ENCODE measurements around the gene CIPC. TPM values are rescaled to one million over a fixed set of nuclear protein-coding genes. Genes with fewer than 3 reads are reported as not detected.

Gene CIPC
- total RNA-seq, 2 experiments from 2014 or later, result 11.4 to 11.7 TPM

DNA sequence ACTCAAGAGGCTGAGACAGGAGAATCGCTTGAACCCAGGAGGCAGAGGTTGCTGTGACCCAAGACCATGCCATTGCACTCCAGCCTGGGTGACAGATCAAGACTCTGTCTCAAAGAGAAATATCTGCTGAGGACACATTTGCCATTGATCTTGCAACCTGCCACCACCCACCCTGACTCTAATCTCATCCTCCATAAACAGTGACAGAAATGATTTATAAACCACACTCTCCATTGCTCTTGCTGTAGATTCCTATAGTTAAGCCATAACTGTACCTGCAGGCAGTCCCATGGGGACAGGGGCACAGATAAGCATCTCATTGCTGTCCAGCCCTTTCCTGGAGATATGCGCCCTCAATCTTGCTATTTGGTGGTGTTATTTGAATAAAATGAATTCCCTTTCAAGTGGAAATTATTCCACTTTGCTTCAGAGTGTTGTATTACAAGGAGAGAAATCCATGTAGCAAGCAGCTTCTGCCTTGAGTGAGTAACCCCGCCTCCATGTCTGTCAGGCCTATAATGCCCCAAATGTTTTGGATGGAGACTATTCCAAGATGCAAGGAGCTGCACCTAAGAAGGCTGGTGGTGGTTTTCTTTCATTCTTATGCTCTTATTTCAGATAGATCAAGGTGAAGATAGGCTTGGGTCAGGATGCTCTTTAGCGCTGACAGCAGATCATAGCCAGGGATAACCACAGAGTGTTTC lies 46.5 kb downstream of the CIPC start:
- H3K36me3 Mint-ChIP-seq (ENCODE audit: low read depth), result no peaks in the 10 kb centered on the region
- no peaks in the 10 kb centered on the region for H3K9me3 Mint-ChIP-seq (ENCODE audit: insufficient read depth)
- peaks cover 10% of the 10 kb centered on the region for H3K4me1 Mint-ChIP-seq (ENCODE audit: low read depth)
- peaks cover 63% of the 10 kb centered on the region for H3K27me3 Mint-ChIP-seq (ENCODE audit: low read depth)
- H3K4me3 Mint-ChIP-seq, result no peak overlapping the region
- no peak for DNase-seq
- ChIA-PET POLR2A (no interaction called here), CTCF (interaction anchor here (1.7 kb wide), 1 partner anchor 68 kb away, joined by 5 read pairs; no protein-coding TSS in a partner anchor)
- H3K27ac Mint-ChIP-seq, result no peak overlapping the region
- ATAC-seq, result no peak

DNA sequence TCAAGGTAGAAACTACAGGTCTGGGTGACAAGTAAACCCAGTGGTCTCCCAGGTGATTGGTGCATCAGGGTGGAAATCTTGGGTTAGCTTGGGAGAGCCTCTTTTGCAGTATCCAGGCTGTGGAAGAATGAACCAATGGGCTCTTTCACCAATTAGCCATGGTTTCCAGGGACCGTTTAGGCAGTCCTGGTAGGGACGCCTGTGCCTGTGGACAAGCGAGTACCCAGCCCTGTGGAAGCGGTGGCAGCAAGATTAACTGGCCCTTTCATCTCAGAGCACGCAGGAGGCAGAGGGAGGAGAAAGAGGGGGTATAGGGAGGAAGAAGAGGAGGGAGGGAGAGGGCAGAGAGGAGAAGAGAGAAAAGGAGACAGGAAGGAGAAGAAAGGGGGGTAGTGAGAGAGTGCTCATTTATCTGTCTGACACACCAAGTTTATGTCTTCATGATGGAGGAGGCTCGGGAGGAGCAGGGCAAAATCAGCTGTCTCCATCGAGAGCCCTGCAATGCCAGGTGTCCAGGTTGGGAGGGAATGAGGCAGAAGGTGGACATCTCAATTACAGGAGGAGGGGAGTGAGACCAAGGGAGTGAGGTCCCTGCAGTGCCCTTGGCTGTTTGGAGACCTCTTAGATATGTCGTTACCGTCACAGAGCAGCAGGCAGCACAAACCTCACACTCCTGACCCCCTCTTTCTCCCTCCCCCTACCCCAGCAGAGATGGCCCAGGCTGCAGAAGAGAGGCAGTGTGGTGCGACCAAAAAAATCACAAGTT lies 48.1 kb downstream of the CIPC start:
- no peak for ATAC-seq
- CTCF ChIA-PET, result interaction anchor here (0.9 to 1.5 kb wide), 2 partner anchors 12 to 170 kb away, joined by 3 to 5 read pairs; no protein-coding TSS in a partner anchor

DNA sequence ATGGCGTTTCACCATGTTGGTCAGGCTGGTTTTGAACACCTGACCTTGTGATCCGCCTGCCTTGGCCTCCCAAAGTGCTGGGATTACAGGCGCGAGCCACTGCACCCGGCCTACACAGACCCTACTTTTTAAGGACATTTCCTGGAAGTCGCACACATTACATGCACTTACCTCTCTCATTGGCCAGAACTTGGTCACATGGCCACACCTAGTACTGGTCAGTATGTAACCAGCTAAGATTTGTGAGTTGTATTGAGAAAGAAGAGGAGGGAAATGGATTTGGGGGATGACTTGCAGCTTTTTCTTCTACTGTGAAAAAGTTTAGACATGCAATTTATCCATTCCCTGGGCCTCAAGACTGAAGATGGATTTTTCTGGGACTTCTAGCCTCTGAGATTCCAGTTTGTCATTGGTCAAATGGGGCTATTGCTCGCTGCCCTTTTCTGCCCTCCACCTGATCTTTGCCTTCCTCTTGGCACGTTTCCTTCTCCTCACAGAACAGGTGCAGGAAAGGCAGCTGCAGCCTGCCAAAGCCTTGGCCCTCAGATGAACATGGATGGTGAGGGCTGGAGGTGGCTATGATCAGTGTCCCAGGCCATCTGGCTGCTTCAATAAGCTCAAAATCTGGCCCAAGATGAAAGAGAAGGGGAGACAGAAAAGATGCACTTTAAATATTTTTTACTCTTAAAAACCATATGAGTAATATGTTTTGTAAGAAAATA lies 50.6 kb downstream of the CIPC start:
- Mint-ChIP-seq H3K4me3 (no peak overlapping the region), H3K4me1 (ENCODE audit: low read depth) (no peaks in the 10 kb centered on the region), H3K27ac (no peak overlapping the region), H3K27me3 (ENCODE audit: low read depth) (peaks cover 42% of the 10 kb centered on the region), H3K9me3 (ENCODE audit: insufficient read depth) (no peaks in the 10 kb centered on the region), H3K36me3 (ENCODE audit: low read depth) (no peaks in the 10 kb centered on the region)
- ChIA-PET CTCF (interaction anchor here (1.0 to 8.4 kb wide), 7 partner anchors 9 to 276 kb away, joined by 3 to 108 read pairs (median 6); no protein-coding TSS in a partner anchor), POLR2A (no interaction called here)
- ATAC-seq (no peak), DNase-seq (no peak)

More for the DNA sequence above, 48.1 kb downstream of the CIPC start:
- POLR2A ChIA-PET, result no interaction called here
- Mint-ChIP-seq H3K27ac (no peak overlapping the region), H3K27me3 (ENCODE audit: low read depth) (peaks cover 52% of the 10 kb centered on the region), H3K36me3 (ENCODE audit: low read depth) (no peaks in the 10 kb centered on the region), H3K4me3 (no peak overlapping the region), H3K4me1 (ENCODE audit: low read depth) (peaks cover 4% of the 10 kb centered on the region), H3K9me3 (ENCODE audit: insufficient read depth) (no peaks in the 10 kb centered on the region)
- DNase-seq, result no peak

DNA sequence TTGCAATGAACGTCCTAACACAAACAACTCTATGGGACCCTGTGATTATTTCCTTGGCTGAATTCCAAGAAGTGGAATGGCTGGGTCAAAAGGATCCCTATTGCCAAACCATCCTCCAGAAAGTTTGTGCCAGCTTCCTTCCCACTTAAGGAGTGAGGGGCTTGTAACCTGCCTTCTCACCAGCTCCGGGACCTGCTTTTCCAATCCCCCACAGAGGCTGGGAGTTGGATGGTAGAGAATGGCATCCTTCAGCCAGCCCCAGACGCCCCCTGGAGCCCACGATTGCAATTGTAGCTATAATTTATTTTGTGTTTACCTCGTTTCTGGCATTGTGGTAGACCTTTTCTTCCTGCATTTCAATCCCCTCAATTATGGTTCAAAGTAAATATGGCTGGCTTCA lies 53.2 kb downstream of the CIPC start:
- ChIA-PET CTCF (interaction anchor here (0.7 to 8.4 kb wide), 26 partner anchors 8 to 441 kb away, joined by 3 to 108 read pairs (median 5); partner anchors contain the start of genes GSTZ1, POMT2, VIPAS39 and ZDHHC22), POLR2A (no interaction called here)
- ATAC-seq (no peak), DNase-seq (no peak)
- H3K4me3 Mint-ChIP-seq, result no peak overlapping the region
- H3K27me3 Mint-ChIP-seq (ENCODE audit: low read depth), result peaks cover 32% of the 10 kb centered on the region
- H3K27ac Mint-ChIP-seq, result no peak overlapping the region
- H3K9me3 Mint-ChIP-seq (ENCODE audit: insufficient read depth), result no peaks in the 10 kb centered on the region
- H3K36me3 Mint-ChIP-seq (ENCODE audit: low read depth), result no peaks in the 10 kb centered on the region
- no peaks in the 10 kb centered on the region for H3K4me1 Mint-ChIP-seq (ENCODE audit: low read depth)

DNA sequence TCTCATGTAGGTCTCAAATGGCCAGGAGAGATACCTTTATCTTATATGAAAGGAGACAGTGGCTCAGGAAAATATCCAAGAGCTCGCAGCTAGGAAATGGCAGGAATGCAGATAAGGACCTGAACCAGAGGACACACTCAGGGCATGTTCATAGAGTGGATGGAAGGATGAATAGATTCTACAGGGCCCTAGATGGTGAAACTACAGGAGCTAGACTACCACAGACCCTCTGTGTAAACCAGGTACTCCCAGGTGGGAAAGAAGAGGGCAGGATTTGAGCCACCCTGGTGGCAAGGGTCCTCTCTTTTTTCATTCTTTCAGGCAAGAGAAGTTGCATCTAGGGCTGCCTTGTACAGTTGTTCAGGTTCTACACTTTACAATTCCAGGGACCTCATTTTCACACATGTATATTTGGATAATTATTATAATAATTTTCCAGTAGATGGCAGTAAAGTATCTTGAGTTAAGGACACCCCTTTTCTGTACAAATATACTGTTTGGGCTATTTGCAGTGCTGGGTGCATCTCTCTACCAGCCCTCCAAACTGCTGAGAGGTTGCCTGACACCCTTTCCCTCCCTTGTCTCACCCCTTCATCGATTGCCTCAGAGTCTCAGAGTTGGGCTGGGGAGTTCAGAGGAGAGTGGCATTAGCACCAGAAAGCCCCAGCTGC lies 54.0 kb downstream of the CIPC start:
- ChIA-PET CTCF (interaction anchor here (0.7 to 8.4 kb wide), 27 partner anchors 9 to 442 kb away, joined by 3 to 108 read pairs (median 5); partner anchors contain the start of genes GSTZ1, POMT2, VIPAS39 and ZDHHC22), POLR2A (interaction anchor here (0.6 kb wide), 1 partner anchor 170 kb away, joined by 3 read pairs; no protein-coding TSS in a partner anchor)
- Mint-ChIP-seq H3K9me3 (ENCODE audit: insufficient read depth) (no peaks in the 10 kb centered on the region), H3K27ac (no peak overlapping the region), H3K4me3 (no peak overlapping the region), H3K36me3 (ENCODE audit: low read depth) (no peaks in the 10 kb centered on the region), H3K4me1 (ENCODE audit: low read depth) (no peaks in the 10 kb centered on the region), H3K27me3 (ENCODE audit: low read depth) (peaks cover 26% of the 10 kb centered on the region)
- DNase-seq, result no peak
- ATAC-seq, result peak; percentile 63

DNA sequence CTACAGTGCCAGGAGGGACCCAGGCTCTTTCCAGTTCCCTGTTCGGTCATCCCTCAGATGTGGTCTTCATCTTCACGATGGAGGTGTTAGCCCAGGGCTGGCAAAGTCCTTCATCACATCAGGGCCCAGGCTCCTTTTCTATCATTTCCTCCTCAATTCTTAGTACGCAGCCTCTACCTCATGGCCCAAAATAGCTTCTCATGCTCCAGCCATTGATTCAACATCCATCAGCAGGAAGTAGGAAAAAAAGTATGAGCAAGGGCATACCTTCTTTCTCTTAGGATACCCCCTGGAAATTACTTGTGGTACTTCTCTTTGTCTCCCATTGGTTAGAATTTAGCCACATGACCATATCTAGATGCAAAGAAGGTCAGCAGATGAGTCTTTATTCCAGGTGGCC lies 55.7 kb downstream of the CIPC start:
- Mint-ChIP-seq H3K4me1 (ENCODE audit: low read depth) (no peaks in the 10 kb centered on the region), H3K9me3 (ENCODE audit: insufficient read depth) (no peaks in the 10 kb centered on the region), H3K36me3 (ENCODE audit: low read depth) (no peaks in the 10 kb centered on the region), H3K27ac (no peak overlapping the region), H3K4me3 (no peak overlapping the region), H3K27me3 (ENCODE audit: low read depth) (peaks cover 34% of the 10 kb centered on the region)
- POLR2A ChIA-PET, result no interaction called here
- no peak for ATAC-seq
- CTCF ChIA-PET, result interaction anchor here (1.2 to 8.4 kb wide), 5 partner anchors 11 to 162 kb away, joined by 3 to 108 read pairs (median 16); no protein-coding TSS in a partner anchor
- DNase-seq, result no peak

DNA sequence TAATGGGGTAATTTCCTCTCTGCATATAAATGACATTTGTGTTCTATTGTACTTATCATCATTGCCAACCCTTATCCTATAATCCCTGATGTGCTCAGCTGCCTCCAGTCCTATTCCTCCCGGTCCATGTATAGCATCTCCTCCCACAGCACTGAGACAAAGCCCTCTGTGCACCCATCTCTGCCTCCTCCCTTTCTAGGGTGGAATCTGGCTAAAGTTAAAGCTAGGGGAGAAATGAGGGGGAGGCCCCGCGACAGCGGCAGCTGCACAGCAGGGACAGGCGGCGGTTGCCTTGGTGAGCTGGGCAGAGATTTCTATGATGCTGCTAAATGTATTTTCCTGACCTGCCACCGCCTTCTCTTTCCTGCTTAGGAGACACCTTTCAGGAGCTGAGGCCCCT lies 56.4 kb downstream of the CIPC start:
- H3K27me3 Mint-ChIP-seq (ENCODE audit: low read depth), result peaks cover 37% of the 10 kb centered on the region
- CTCF ChIA-PET, result interaction anchor here (2.2 to 8.4 kb wide), 3 partner anchors 58 to 161 kb away, joined by 8 to 108 read pairs (median 40); no protein-coding TSS in a partner anchor
- H3K4me3 Mint-ChIP-seq, result no peak overlapping the region
- POLR2A ChIA-PET, result no interaction called here
- ATAC-seq, result no peak
- H3K27ac Mint-ChIP-seq, result no peak overlapping the region
- H3K4me1 Mint-ChIP-seq (ENCODE audit: low read depth), result no peaks in the 10 kb centered on the region
- no peaks in the 10 kb centered on the region for H3K36me3 Mint-ChIP-seq (ENCODE audit: low read depth)
- no peak for DNase-seq
- no peaks in the 10 kb centered on the region for H3K9me3 Mint-ChIP-seq (ENCODE audit: insufficient read depth)

DNA sequence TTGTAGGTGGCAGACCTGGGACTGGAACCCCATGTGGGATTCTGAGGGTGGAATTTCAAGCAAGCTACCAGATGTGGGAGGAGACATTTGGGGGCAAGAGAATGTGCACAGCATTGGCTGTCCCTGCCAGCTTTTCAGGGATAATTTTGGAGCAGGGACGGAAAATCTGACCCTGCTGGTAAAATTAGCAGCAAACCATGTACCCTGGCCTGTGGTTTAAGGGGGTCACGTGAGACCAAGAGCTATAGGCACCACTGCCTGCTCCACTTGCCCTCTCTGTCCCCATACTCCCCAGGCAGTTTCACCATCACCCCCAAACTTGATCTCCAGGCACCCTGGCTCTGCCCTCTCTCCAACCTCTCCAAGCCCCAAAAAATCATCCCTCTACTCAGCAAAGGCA lies 57.0 kb downstream of the CIPC start:
- ATAC-seq (no peak), DNase-seq (no peak)
- ChIA-PET CTCF (interaction anchor here (2.2 to 8.4 kb wide), 2 partner anchors 146 to 161 kb away, joined by 8 to 108 read pairs; no protein-coding TSS in a partner anchor), POLR2A (no interaction called here)
- Mint-ChIP-seq H3K27me3 (ENCODE audit: low read depth) (peaks cover 37% of the 10 kb centered on the region), H3K27ac (no peak overlapping the region), H3K9me3 (ENCODE audit: insufficient read depth) (no peaks in the 10 kb centered on the region), H3K4me3 (no peak overlapping the region), H3K36me3 (ENCODE audit: low read depth) (no peaks in the 10 kb centered on the region), H3K4me1 (ENCODE audit: low read depth) (no peaks in the 10 kb centered on the region)

DNA sequence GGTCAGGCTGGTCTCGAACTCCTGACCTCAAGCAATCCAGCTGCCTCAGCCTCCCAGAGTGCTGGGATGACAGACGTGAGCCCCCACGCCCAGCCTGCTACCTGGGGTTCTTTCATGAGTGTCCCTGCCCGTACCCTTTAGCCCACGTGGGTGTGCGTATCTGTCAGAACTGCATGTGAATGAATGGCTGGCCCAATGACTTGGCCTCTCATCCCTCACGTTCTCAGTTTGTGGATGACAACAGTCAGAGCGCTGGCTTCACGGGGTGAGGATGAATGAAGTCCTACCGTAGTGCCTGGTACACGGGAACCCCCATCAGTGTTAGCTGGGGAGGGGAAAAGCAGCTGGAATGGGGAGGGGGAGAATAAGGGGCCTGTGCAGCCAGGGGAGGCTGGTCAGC lies 59.7 kb downstream of the CIPC start:
- H3K27ac Mint-ChIP-seq, result no peak overlapping the region
- no peak for DNase-seq
- no peak for ATAC-seq
- H3K4me1 Mint-ChIP-seq (ENCODE audit: low read depth), result no peaks in the 10 kb centered on the region
- H3K9me3 Mint-ChIP-seq (ENCODE audit: insufficient read depth), result no peaks in the 10 kb centered on the region
- no peaks in the 10 kb centered on the region for H3K36me3 Mint-ChIP-seq (ENCODE audit: low read depth)
- H3K27me3 Mint-ChIP-seq (ENCODE audit: low read depth), result peaks cover 35% of the 10 kb centered on the region
- ChIA-PET CTCF (interaction anchor here (0.6 to 1.2 kb wide), 3 partner anchors 18 to 543 kb away, joined by 3 to 4 read pairs (median 3); no protein-coding TSS in a partner anchor), POLR2A (no interaction called here)
- H3K4me3 Mint-ChIP-seq, result no peak overlapping the region

DNA sequence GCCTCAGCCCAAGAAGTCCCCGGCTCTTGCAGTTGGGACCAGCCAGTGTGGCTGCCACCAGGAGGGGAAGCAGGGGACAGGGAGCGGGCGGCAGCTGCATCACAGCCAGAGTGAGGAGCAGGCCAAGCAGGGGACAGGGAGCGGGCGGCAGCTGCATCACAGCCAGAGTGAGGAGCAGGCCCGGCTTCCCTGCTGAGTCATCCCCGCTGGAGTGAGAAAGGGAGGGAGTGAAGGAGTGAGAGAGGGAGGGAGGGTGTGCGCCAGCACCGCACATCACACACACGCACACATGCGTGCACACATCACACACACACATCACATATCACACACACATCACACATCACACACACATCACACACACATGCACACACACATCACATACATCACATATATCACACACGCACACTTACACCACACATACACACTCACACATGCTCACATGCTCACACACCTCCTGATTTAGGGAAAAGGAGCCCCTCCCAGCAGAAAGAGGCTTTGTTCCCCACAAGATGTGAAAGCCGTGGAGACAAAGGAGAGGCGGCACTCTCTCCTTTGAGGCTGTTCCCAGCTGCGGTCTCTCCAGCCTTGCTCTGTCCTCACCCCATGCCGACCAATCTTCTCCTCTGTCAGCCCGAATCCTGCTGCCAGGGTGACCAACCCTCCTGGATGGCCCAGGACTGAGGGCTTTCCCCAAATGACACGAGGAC lies 60.3 kb downstream of the CIPC start:
- H3K36me3 Mint-ChIP-seq (ENCODE audit: low read depth), result no peaks in the 10 kb centered on the region
- CTCF ChIA-PET, result interaction anchor here (0.6 kb wide), 1 partner anchor 544 kb away, joined by 3 read pairs; no protein-coding TSS in a partner anchor
- no peaks in the 10 kb centered on the region for H3K4me1 Mint-ChIP-seq (ENCODE audit: low read depth)
- DNase-seq (no peak), ATAC-seq (no peak)
- no peak overlapping the region for H3K27ac Mint-ChIP-seq
- H3K4me3 Mint-ChIP-seq, result no peak overlapping the region
- H3K27me3 Mint-ChIP-seq (ENCODE audit: low read depth), result peaks cover 33% of the 10 kb centered on the region
- POLR2A ChIA-PET, result no interaction called here
- no peaks in the 10 kb centered on the region for H3K9me3 Mint-ChIP-seq (ENCODE audit: insufficient read depth)

DNA sequence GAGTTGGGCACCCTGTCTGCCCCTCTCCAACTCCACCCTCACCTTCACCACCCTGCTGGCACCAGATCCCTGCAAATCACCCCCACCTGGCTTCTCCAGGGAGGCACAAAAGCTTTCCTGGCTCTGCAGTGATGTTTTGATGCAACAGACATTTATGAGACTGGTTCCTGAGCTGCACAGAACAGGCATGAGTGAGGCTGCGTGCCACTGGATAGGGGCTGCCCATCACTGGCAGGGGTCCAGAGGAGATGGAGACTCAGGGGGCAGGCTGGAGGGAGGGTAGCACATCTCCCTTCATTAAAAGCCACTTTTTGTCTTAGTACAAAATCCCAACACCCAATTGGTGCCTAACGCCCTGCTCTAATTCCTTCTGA lies 60.8 kb downstream of the CIPC start:
- H3K4me1 Mint-ChIP-seq (ENCODE audit: low read depth), result no peaks in the 10 kb centered on the region
- ATAC-seq, result no peak
- no peaks in the 10 kb centered on the region for H3K36me3 Mint-ChIP-seq (ENCODE audit: low read depth)
- DNase-seq, result no peak
- no peak overlapping the region for H3K27ac Mint-ChIP-seq
- ChIA-PET POLR2A (no interaction called here), CTCF (no interaction called here)
- peaks cover 32% of the 10 kb centered on the region for H3K27me3 Mint-ChIP-seq (ENCODE audit: low read depth)
- no peaks in the 10 kb centered on the region for H3K9me3 Mint-ChIP-seq (ENCODE audit: insufficient read depth)
- no peak overlapping the region for H3K4me3 Mint-ChIP-seq
